ENCODE results near the gene CCM2.

Gene CCM2

DNA sequence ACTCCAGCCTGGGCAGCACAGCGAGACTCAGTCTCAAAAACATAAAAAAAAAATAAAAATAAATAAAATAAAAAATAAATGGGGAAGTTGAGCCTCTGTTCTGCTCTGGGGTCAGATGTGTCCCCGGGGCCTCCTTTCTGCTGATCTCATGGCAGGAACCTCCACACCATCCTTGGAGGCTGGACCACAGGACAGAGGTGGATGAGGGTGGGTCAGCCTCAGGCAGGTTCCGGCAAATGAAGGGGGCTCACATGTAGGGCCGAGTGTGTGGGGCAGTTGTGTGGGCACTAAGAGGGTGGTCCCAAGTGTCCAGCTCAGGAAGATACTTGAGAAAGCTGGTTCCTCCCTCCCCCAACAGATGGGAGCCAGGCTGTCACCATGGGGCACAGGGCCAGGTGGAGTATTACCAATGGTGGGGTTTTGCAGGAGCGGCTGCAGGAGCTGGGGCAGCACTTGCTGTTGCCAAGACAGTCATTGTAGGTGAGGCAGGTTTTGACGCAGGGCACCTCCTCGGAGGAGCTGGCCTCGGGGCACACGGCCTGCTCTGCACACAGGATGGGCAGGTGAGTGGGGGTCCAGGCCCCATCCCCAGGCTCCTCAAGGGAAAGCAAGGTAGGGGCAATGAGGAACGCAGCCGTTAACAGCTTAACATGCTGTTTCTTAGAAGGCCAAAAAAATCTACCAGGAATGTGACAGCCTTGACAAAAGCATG lies 125.3 kb downstream of the CCM2 start:
- no peak for DNase-seq

Measured in right kidney (tissue), 1 donor.